CD4-positive, alpha-beta T cell (primary cell): ENCODE results near the gene ZNF613. TPM values are rescaled to one million over a fixed set of nuclear protein-coding genes. Genes with fewer than 3 reads are reported as not detected.

Experiments used
- ATAC-seq: fragments of 200-7000 bp; cut with Tn5 transposase; one replicate; pipeline ENCODE4 v1.10.0; 2022; ENCODE audit warnings: mild to moderate bottlenecking; ENCODE audit not compliant: poor library complexity
- CTCF ChIA-PET: fragments of 350-600 bp; sonication (Branson Sonifier 250); formaldehyde crosslinking; loops from one replicate; lab custom pipeline; 2021; ENCODE audit warnings: antibody characterized with exemption, inconsistent platforms; lab: Charles Lee
- POLR2A ChIA-PET: fragments of 350-600 bp; sonication (Branson Sonifier 250); formaldehyde crosslinking; loops from one replicate; lab custom pipeline; 2021; ENCODE audit warnings: antibody characterized with exemption, inconsistent platforms; lab: Charles Lee
- DNase-seq, 14 experiments: peaks; one replicate each; pipeline ENCODE4 v3.0.0-alpha.2; 2013 to 2020; ENCODE audit warnings: mixed read lengths in 2 of 14
- H3K27ac ChIP-seq, 2 donors: one replicate each; pipeline versions ENCODE4 v1.5.1 to v1.7.0; 2013; ENCODE audit warnings: low read length in 2 of 2, low read depth in 1 of 2, mild to moderate bottlenecking in 1 of 2
- H3K27me3 ChIP-seq, 2 experiments: 1 replicate in 1 of 2; 2 replicates in 1 of 2; pipeline versions ENCODE4 v1.6.1 to v1.7.0; 2013; ENCODE audit warnings: low read length in 2 of 2, control low read depth in 1 of 2, mild to moderate bottlenecking in 1 of 2, moderate library complexity in 1 of 2; ENCODE audit not compliant: insufficient read depth in 2 of 2, control insufficient read depth in 1 of 2
- H3K36me3 ChIP-seq: one replicate; pipeline ENCODE4 v1.6.1; 2013; ENCODE audit warnings: low read length, control low read depth; ENCODE audit not compliant: insufficient read depth
- H3K4me1 ChIP-seq: one replicate; pipeline ENCODE4 v1.6.1; 2013; ENCODE audit warnings: low read length, control low read depth; ENCODE audit not compliant: insufficient read depth
- H3K4me3 ChIP-seq: one replicate; pipeline ENCODE4 v1.5.1; 2013; ENCODE audit warnings: mild to moderate bottlenecking, low read length, moderate library complexity
- H3K9me3 ChIP-seq, 2 experiments: 1 replicate in 1 of 2; 2 replicates in 1 of 2; pipeline versions ENCODE4 v1.6.1 to v1.7.0; 2013; ENCODE audit warnings: low read length in 2 of 2, mild to moderate bottlenecking in 2 of 2, control low read depth in 1 of 2, moderate library complexity in 1 of 2; ENCODE audit not compliant: control insufficient read depth in 1 of 2, insufficient read depth in 1 of 2
- H3K27ac Mint-ChIP-seq: one replicate; pipeline ENCODE4 v1.8.0; 2020; ENCODE audit warnings: mixed read lengths
- H3K27me3 Mint-ChIP-seq: one replicate; pipeline ENCODE4 v1.8.0; 2021; ENCODE audit warnings: mixed read lengths
- H3K36me3 Mint-ChIP-seq: one replicate; pipeline ENCODE4 v1.8.0; 2021; ENCODE audit warnings: low read depth, mixed read lengths
- H3K4me1 Mint-ChIP-seq: one replicate; pipeline ENCODE4 v1.8.0; 2021; ENCODE audit warnings: low read depth, mixed read lengths
- H3K4me3 Mint-ChIP-seq: one replicate; pipeline ENCODE4 v1.8.0; 2020; ENCODE audit warnings: mild to moderate bottlenecking, mixed read lengths
- H3K9me3 Mint-ChIP-seq: one replicate; pipeline ENCODE4 v1.8.0; 2020; ENCODE audit warnings: mixed read lengths
- intact Hi-C, 2 experiments: fragments of 100-400 bp; cut with DNase I in 1 of 2; cut with micrococcal nuclease in 1 of 2; formaldehyde crosslinking; loops; one replicate each; pipeline versions ENCODE4 v1.15.1 to v1.9.0; 2023 to 2025; cut with DNase I, micrococcal nuclease
- polyA plus RNA-seq, 2 donors: library from polyadenylated mRNA; unstranded; fragments of 120-200 nt; gene quantifications; one replicate each; pipeline ENCODE4 v1.2.1, GENCODE V29; 2013
- total RNA-seq, 174 experiments: library from RNA in 2 of 174; stranded (reverse) in 2 of 174; gene quantifications; one replicate each; pipeline ENCODE4 v1.2.3 and lab custom pipeline; 2021 to 2026
- TF ChIP-seq, protein P1 (sequence below): fragments of 200-600 bp; IDR thresholded peaks from one replicate; pipeline ENCODE4 v1.8.0; 2022; ENCODE audit warnings: antibody characterized with exemption, mild to moderate bottlenecking

ZNF613 gene
- total RNA-seq: 1 to 10 TPM in 1 of 2 experiments, under 1 TPM in 1; 0.67 to 1.3 TPM
- polyA plus RNA-seq (2013, experiment 1 of 2): 3.3 TPM
- 3.2 TPM for polyA plus RNA-seq (2013, experiment 2 of 2)
- 1.4 to 24.3 (median 10.3) reads per million in 172 experiments for total RNA-seq (lab: John Stamatoyannopoulos, UW)

DNA sequence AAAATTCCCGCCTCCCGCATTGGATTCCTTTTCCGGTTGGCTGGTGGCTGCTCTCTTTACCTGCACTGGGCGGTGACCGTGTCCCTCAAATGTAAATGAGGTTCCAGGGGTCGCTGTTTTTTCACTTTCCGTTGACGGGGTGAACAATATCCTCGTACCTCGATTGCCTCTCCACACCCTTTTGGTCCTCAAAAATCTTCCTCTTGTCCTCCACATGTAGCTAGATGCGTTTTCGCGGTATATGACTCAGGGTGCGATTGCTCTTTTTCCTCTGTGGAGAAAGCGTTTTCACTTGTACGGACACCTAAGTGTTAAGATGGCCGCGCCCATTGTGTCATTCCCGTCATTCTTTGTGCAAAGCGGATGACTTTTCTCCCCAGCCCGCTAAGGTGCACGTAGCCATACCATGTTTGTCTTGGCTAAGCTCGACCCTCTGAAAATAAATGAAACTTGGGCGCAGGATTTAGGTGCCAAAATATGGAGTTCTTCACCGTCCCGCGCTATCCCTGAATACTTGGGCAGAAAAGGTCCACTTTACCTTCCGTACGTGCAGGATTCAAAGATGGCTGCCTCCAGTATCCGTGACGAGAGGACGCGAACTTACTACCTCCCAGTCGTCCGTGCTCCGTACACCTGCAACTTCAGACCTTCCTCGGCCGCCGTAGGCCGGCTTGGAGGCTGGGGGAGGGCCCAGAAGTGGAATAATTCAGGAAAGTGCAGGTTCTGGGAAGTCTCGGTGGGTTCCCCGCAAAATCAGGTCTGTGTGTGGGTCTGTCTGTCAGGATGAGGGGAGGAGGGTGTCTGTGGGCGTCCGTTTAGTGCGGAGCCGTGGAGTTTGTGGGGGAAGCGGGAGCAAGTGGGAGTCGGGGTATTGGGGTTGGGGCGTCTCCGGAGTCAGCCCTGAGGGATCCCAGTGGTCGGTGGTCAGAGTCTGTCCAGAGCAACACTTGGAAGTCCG lies at the start of gene ZNF613:
TSS of gene ZNF613 (plus strand) at position 689 of the 958 bp plus-strand sequence. CDS start 8,749 bp downstream, outside the sequence.
- peak within 1 kb of the TSS; percentile 97 for H3K4me3 Mint-ChIP-seq

DNA sequence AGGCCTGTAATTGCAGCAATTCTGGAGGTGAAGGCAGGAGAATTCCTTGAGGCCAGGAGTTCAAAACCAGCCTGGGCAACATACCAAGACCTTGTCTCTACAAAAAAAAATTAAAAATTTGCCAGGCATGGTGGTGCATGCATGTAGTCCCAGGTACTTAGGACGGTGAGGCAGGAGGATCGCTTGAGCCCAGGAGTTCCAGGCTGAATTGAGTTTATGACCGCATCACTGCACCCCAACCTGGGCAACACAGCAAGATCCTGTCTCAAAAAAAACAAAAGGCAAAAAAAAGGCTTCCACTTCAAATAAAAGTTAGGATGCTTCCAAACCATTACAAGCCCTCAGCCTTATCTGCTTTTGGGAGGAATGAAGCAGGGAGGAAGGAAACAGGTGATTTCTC lies 44.8 kb upstream of the ZNF613 start:
- intact Hi-C loops: no loop called here
- Histone ChIP-seq H3K9me3 (peaks cover 42 to 93% of the 10 kb centered on the region in 2 experiments), H3K27ac (no peak overlapping the region), H3K27me3 (no peaks in the 10 kb centered on the region), H3K4me3 (no peak overlapping the region), H3K36me3 (peaks cover 24% of the 10 kb centered on the region), H3K4me1 (peaks cover 3% of the 10 kb centered on the region)
- Mint-ChIP-seq H3K4me1 (peaks cover 9% of the 10 kb centered on the region), H3K36me3 (peaks cover 94% of the 10 kb centered on the region), H3K27me3 (no peaks in the 10 kb centered on the region), H3K27ac (no peak overlapping the region), H3K4me3 (no peak overlapping the region), H3K9me3 (peaks cover 21% of the 10 kb centered on the region)
- DNase-seq: no peak
- ChIA-PET CTCF (no interaction called here), POLR2A (no interaction called here)
- TF ChIP-seq, protein P1, sequence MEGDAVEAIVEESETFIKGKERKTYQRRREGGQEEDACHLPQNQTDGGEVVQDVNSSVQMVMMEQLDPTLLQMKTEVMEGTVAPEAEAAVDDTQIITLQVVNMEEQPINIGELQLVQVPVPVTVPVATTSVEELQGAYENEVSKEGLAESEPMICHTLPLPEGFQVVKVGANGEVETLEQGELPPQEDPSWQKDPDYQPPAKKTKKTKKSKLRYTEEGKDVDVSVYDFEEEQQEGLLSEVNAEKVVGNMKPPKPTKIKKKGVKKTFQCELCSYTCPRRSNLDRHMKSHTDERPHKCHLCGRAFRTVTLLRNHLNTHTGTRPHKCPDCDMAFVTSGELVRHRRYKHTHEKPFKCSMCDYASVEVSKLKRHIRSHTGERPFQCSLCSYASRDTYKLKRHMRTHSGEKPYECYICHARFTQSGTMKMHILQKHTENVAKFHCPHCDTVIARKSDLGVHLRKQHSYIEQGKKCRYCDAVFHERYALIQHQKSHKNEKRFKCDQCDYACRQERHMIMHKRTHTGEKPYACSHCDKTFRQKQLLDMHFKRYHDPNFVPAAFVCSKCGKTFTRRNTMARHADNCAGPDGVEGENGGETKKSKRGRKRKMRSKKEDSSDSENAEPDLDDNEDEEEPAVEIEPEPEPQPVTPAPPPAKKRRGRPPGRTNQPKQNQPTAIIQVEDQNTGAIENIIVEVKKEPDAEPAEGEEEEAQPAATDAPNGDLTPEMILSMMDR: no peak
- ATAC-seq: no peak

More for the DNA sequence above, at the start of gene ZNF613:
- peaks cover 24% of the 10 kb centered on the region for H3K9me3 Mint-ChIP-seq
- Histone ChIP-seq H3K27me3 (no peaks in the 10 kb centered on the region), H3K9me3 (peaks cover 22 to 49% of the 10 kb centered on the region in 2 experiments), H3K36me3 (peaks cover 20% of the 10 kb centered on the region), H3K4me1 (peaks cover 17% of the 10 kb centered on the region), H3K27ac (peak within 1 kb of the TSS; percentile 55 to 60), H3K4me3 (peak within 1 kb of the TSS; percentile 78)
- ATAC-seq (peak; percentile 88), DNase-seq (peak; percentile 72 to 93 (median 79))
- ChIA-PET CTCF (interaction anchor here (1.5 kb wide), 1 partner anchor 81 kb away, joined by 3 read pairs; the partner anchor contains the start of gene ZNF615), POLR2A (interaction anchor here (0.7 to 1.1 kb wide), 4 partner anchors 23 to 263 kb away, joined by 3 to 4 read pairs (median 4); partner anchors contain the start of gene PPP2R1A)
- no peaks in the 10 kb centered on the region for H3K27me3 Mint-ChIP-seq
- H3K27ac Mint-ChIP-seq: peak within 1 kb of the TSS; percentile 86
- intact Hi-C loops: loop anchor here (1.0 to 10.0 kb wide), 7 partner anchors 22 to 332 kb away; partner anchors contain the start of genes ZNF350 (in 1 of the 2), ZNF577 (in 1 of the 2), ZNF614 (in 1 of the 2) and ZNF649 (in 1 of the 2)
- peaks cover 93% of the 10 kb centered on the region for H3K36me3 Mint-ChIP-seq
- peaks cover 36% of the 10 kb centered on the region for H3K4me1 Mint-ChIP-seq
- TF ChIP-seq, protein P1: peak; percentile 22

DNA sequence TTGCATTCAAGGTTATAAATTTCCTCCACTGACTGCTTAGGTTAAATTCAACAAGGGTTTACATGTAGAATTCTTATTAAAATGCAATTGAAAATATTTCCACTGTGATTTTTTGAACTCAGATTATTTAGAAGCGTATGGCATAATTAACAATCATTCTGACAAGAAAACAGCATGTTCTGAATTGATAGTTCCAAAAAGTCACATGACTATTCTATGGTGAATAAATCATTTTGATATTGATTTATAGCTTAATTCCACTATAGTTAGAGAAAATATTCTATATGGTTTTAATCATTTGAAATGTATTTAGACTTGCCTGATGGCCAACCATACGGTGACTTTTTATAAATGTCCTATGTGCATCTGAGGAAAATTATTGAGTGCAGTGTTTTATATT lies 42.6 kb upstream of the ZNF613 start:
- Mint-ChIP-seq H3K27me3 (no peaks in the 10 kb centered on the region), H3K27ac (no peak overlapping the region), H3K36me3 (peaks cover 94% of the 10 kb centered on the region), H3K9me3 (peaks cover 13% of the 10 kb centered on the region), H3K4me3 (no peak overlapping the region), H3K4me1 (peaks cover 17% of the 10 kb centered on the region)
- Histone ChIP-seq H3K36me3 (peaks cover 17% of the 10 kb centered on the region), H3K27ac (no peak overlapping the region), H3K4me1 (peaks cover 7% of the 10 kb centered on the region), H3K27me3 (no peaks in the 10 kb centered on the region), H3K4me3 (no peak overlapping the region), H3K9me3 (peaks cover 39 to 98% of the 10 kb centered on the region in 2 experiments)
- POLR2A ChIA-PET: interaction anchor here (0.7 kb wide), 1 partner anchor 1636 kb away, joined by 3 read pairs; no protein-coding TSS in a partner anchor
- ATAC-seq (no peak), DNase-seq (no peak)
- CTCF ChIA-PET: interaction anchor here (1.2 to 1.4 kb wide), 2 partner anchors 11 to 98 kb away, joined by 3 read pairs; no protein-coding TSS in a partner anchor
- TF ChIP-seq, protein P1: no peak
- intact Hi-C loops: loop anchor here (5.0 kb wide), 2 partner anchors 43 to 103 kb away; partner anchors contain the start of genes ZNF350 (in 1 of the 2) and ZNF613 (in 1 of the 2)
